Measurements from ENCODE around the gene SRC. TPM values are rescaled to one million over a fixed set of nuclear protein-coding genes. Genes with fewer than 3 reads are reported as not detected.

The SRC gene
- total RNA-seq, 1 donor from 2014 or later, result 37.8 TPM

- no peak for DNase-seq (ENCODE audit: low read depth)
- TF ChIP-seq CTCF (conservative IDR thresholded peaks at IDR 0.05; ENCODE audit: low read depth, low read length), result no peak
- H3K4me3 ChIP-seq (ENCODE audit: low read depth, low read length), result no peak overlapping the region
These were observed 13.4 kb downstream of the SRC start for GRCh38 chr20:37359331-37359730.

- H3K4me3 ChIP-seq (ENCODE audit: low read depth, low read length), result no peak overlapping the region
- DNase-seq (ENCODE audit: low read depth), result no peak
- no peak for TF ChIP-seq CTCF (conservative IDR thresholded peaks at IDR 0.05; ENCODE audit: low read depth, low read length)
These were observed 13.9 kb downstream of the SRC start for GRCh38 chr20:37359836-37360235.

GRCh38 chr20:37360391-37361115, 14.6 kb downstream of the SRC start:
- TF ChIP-seq CTCF (conservative IDR thresholded peaks at IDR 0.05; ENCODE audit: low read depth, low read length), result no peak
- DNase-seq (ENCODE audit: low read depth), result no peak
- no peak overlapping the region for H3K4me3 ChIP-seq (ENCODE audit: low read depth, low read length)

GRCh38 chr20:37361336-37361735, 15.4 kb downstream of the SRC start:
- DNase-seq (ENCODE audit: low read depth), result no peak
- TF ChIP-seq CTCF (conservative IDR thresholded peaks at IDR 0.05; ENCODE audit: low read depth, low read length), result no peak
- H3K4me3 ChIP-seq (ENCODE audit: low read depth, low read length), result no peak overlapping the region

GRCh38 chr20:37362231-37362792, 16.4 kb downstream of the SRC start:
- no peak overlapping the region for H3K4me3 ChIP-seq (ENCODE audit: low read depth, low read length)
- no peak for DNase-seq (ENCODE audit: low read depth)
- TF ChIP-seq CTCF (conservative IDR thresholded peaks at IDR 0.05; ENCODE audit: low read depth, low read length), result no peak

GRCh38 chr20:37362821-37363220, 16.9 kb downstream of the SRC start:
- no peak overlapping the region for H3K4me3 ChIP-seq (ENCODE audit: low read depth, low read length)
- no peak for DNase-seq (ENCODE audit: low read depth)
- no peak for TF ChIP-seq CTCF (conservative IDR thresholded peaks at IDR 0.05; ENCODE audit: low read depth, low read length)

Measured in epithelial cell of proximal tubule (primary cell).